Activated gamma-delta T cell (primary cell): ENCODE data around the gene ACAP2.
"Not testable (repeated sequence)": the region's sequence is repeated elsewhere in the genome, so short reads cannot be mapped to it uniquely, and the experiment has no call there.

Experiments
- DNase-seq: peaks from one replicate; lab custom pipeline; 2025; lab: John Stamatoyannopoulos, UW

The ACAP2 gene

GRCh38 chr3:195388380-195388779 is 54.4 kb downstream of the ACAP2 start:
- no peak for DNase-seq

- DNase-seq = no peak
Observed at GRCh38 chr3:195386739-195387138, 56.1 kb downstream of the ACAP2 start.

GRCh38 chr3:195385526-195385925 is 57.3 kb downstream of the ACAP2 start:
- DNase-seq = no peak

- DNase-seq = no peak
Observed at GRCh38 chr3:195384952-195385351, 57.9 kb downstream of the ACAP2 start.

- DNase-seq = no peak
Observed at GRCh38 chr3:195372220-195372619, 70.6 kb downstream of the ACAP2 start.

GRCh38 chr3:195366200-195366925 is 76.5 kb downstream of the ACAP2 start:
- no peak for DNase-seq

GRCh38 chr3:195365371-195365770 is 77.4 kb downstream of the ACAP2 start:
- DNase-seq = no peak

GRCh38 chr3:195357797-195358196 is 85.0 kb downstream of the ACAP2 start:
- not testable (repeated sequence) for DNase-seq

- DNase-seq = no peak
Observed at GRCh38 chr3:195356151-195357086, 86.4 kb downstream of the ACAP2 start.

- not testable (repeated sequence) for DNase-seq
Observed at GRCh38 chr3:195354009-195354408, 88.8 kb downstream of the ACAP2 start.

GRCh38 chr3:195352895-195353488 is 89.8 kb downstream of the ACAP2 start:
- no peak for DNase-seq

GRCh38 chr3:195348426-195349115 is 94.2 kb downstream of the ACAP2 start:
- no peak for DNase-seq

- no peak for DNase-seq
Observed at GRCh38 chr3:195337747-195338146, 105.1 kb downstream of the ACAP2 start.

GRCh38 chr3:195334967-195335366 is 107.9 kb downstream of the ACAP2 start:
- no peak for DNase-seq

GRCh38 chr3:195319060-195319459 is 123.8 kb downstream of the ACAP2 start:
- no peak for DNase-seq

- DNase-seq = no peak
Observed at GRCh38 chr3:195312714-195313113, 130.1 kb downstream of the ACAP2 start.

- DNase-seq = no peak
Observed at GRCh38 chr3:195307711-195308110, 135.1 kb downstream of the ACAP2 start.

GRCh38 chr3:195306369-195306768 is 136.5 kb downstream of the ACAP2 start:
- no peak for DNase-seq

GRCh38 chr3:195302431-195302830 is 140.4 kb downstream of the ACAP2 start:
- no peak for DNase-seq

GRCh38 chr3:195297446-195297845 is 145.4 kb downstream of the ACAP2 start:
- DNase-seq = no peak

- no peak for DNase-seq
Observed at GRCh38 chr3:195296662-195297061, 146.2 kb downstream of the ACAP2 start.

GRCh38 chr3:195291121-195291520 is 151.7 kb downstream of the ACAP2 start:
- no peak for DNase-seq
